GM12872 (cell line): ENCODE measurements around the gene DISP2.

Experiments
- CTCF ChIP-seq: IDR thresholded peaks from 3 replicates; pipeline ENCODE4 v1.5.1; 2011; ENCODE audit warnings: low read depth, mild to moderate bottlenecking, low read length, moderate library complexity; ENCODE audit not compliant: insufficient read depth

The DISP2 gene

GRCh38 chr15:40389824-40390595, 32.0 kb downstream of the DISP2 start:
- no peak for TF ChIP-seq CTCF

GRCh38 chr15:40392986-40393948, 35.2 kb downstream of the DISP2 start:
- no peak for TF ChIP-seq CTCF

GRCh38 chr15:40397688-40398412, 39.8 kb downstream of the DISP2 start:
- no peak for TF ChIP-seq CTCF

GRCh38 chr15:40398413-40398873, 40.4 kb downstream of the DISP2 start:
- no peak for TF ChIP-seq CTCF

GRCh38 chr15:40399370-40399769, 41.4 kb downstream of the DISP2 start:
- TF ChIP-seq CTCF, result no peak

GRCh38 chr15:40405501-40406381, 47.7 kb downstream of the DISP2 start, which contains the start of gene IVD:
Gene IVD (plus strand): TSS chr15:40405795. CDS start chr15:40405828, 33 bp downstream.
- no peak for TF ChIP-seq CTCF
